ENCODE measurements around the gene FASTKD3.
A peak's percentile ranks its signal among the peaks of the same experiment; 100 is the strongest.
"Not testable (repeated sequence)": the region's sequence is repeated elsewhere in the genome, so short reads cannot be mapped to it uniquely, and the experiment has no call there.

FASTKD3 gene, protein sequence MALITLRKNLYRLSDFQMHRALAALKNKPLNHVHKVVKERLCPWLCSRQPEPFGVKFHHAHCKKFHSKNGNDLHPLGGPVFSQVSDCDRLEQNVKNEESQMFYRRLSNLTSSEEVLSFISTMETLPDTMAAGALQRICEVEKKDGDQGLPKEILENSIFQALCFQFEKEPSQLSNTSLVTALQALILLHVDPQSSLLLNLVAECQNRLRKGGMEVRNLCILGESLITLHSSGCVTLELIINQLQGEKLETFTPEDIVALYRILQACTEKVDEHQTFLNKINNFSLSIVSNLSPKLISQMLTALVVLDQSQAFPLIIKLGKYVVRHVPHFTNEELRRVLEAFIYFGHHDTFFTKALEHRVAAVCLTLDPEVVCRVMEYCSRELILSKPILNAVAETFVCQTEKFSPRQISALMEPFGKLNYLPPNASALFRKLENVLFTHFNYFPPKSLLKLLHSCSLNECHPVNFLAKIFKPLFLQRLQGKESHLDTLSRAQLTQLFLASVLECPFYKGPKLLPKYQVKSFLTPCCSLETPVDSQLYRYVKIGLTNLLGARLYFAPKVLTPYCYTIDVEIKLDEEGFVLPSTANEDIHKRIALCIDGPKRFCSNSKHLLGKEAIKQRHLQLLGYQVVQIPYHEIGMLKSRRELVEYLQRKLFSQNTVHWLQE

DNA sequence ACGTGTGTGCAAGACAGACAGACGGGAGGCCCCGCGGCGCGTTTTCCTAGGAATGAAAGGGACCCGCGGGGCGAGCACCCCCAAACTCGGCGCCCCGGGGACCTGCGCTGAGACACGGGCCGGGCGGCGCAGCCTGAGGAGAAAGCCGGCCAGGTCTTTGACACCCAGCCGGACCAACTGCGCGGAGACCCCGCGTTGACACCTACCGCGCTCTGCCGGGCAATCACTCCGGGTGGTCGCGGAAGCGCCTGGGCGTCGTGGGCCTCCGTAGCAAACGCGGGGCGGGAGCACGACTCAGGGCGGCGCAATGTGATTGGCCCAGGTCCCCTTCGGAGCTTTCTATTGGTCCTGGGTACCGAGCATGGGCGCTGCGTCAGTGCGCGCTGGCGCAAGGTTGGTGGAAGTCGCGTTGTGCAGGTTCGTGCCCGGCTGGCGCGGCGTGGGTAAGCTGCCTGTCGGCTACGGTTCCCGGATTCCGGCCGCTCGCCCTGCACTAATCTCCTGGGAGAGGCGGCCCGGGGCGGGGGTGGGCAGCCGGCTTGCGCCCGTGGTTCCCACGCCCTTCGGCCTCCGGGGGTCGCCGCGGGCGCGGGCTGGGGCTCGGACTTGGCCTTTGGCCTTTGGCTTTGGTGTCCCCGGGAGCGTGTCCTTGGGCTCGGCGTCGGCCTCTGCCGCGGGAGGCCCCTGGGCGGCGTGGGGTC lies at the start of gene FASTKD3, which contains the start of gene MTRR:
Gene FASTKD3 (minus strand): TSS at position 259 of the 701 bp plus-strand sequence. CDS start 948 bp downstream, outside the sequence.
Gene MTRR (plus strand): TSS at position 376 of the 701 bp plus-strand sequence. CDS start 1,647 bp downstream, outside the sequence.
- H3K4me3 ChIP-seq (ENCODE audit: low read length): peak within 1 kb of the TSS; percentile 95
- TF ChIP-seq ZNF274 (IDR thresholded peaks at IDR 0.05; ENCODE audit: low read depth, low read length): no peak

DNA sequence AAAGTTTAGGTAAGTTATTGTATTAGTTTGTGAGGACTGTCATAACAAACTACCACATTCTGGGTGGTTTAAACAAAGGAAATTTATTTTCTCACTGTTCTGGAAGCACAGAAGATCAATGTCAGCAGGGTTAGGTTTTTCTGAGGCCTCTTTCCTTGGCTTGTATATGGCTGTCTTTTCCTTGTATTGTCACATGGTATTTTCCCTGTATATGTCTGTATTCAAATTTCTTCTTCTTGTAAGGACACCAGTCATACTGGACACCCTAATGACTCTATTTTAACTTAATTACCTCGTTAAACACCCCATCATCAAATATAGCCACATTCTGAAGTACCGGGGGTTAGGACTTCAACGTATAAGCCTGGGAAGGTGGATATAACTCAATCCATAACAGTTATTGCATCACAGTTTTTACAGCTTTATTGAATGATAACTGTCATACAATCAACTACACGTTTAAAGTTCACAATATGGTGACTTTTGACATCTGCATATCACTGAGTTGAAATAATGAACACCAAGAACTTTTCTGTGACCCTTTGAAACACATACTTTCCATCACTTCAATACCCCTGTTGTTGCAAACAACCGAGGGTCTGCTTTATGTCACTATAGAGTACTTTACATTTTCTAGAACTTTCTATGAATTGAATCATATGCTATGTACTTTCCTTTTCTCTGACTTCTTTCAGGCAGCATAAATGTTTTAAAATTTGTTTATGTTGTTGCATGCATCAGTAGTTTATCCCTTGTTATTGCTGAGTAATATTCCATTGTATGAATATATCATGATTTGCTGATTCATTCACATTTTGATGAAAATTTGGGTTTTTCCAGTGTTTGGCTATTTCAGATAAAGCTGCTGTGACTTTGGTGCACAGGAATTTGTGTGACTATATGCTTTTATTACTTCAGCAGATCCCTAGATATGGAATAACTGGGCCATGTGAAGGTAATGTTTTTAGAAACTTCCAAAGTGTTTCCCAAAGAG lies 48.6 kb upstream of the FASTKD3 start:
- no peak for TF ChIP-seq ZNF274 (IDR thresholded peaks at IDR 0.05; ENCODE audit: low read depth, low read length)
- H3K4me3 ChIP-seq (ENCODE audit: low read length): no peak overlapping the region

GRCh38 chr5:7916171-7916804 lies 47.5 kb upstream of the FASTKD3 start:
- TF ChIP-seq ZNF274 (IDR thresholded peaks at IDR 0.05; ENCODE audit: low read depth, low read length): no peak
- H3K4me3 ChIP-seq (ENCODE audit: low read length): no peak overlapping the region

DNA sequence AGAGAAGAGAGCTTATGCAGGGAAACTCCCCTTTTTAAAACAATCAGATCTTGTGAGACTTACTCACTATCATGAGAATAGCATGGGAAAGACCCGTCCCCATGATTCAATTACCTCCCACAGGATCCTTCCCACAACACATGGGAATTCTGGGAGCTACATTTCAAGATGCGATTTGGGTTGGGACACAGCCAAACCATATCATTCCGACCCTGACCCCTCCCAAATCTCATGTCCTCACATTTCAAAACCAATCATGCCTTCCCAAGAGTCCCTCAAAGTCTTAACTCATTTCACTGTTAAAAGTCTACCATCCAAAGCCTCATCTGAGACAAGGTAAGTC lies 42.6 kb upstream of the FASTKD3 start:
- H3K4me3 ChIP-seq (ENCODE audit: low read length): not testable (repeated sequence)

- no peak for TF ChIP-seq ZNF274 (IDR thresholded peaks at IDR 0.05; ENCODE audit: low read depth, low read length)
- no peak overlapping the region for H3K4me3 ChIP-seq (ENCODE audit: low read length)
Measured at GRCh38 chr5:7910738-7911428, 42.1 kb upstream of the FASTKD3 start.

DNA sequence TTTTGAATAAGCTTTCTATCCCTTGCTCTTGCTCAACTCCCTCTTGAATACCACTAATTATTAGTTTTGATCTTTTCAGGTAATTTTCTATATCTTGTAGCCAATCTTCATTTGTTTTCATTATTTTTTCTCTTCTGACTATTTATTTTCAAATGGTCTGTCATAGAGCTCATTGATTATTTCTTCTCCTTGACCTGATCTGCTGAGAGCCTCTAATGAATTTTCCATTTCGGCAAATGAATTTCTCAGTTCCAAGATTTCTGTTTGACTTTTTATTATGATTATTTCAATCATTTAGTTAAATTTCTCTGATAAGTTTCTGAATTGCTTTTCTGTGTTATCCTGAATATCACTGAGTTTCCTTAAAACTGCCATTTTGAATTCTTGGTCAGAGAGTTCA lies 39.5 kb upstream of the FASTKD3 start:
- TF ChIP-seq ZNF274 (IDR thresholded peaks at IDR 0.05; ENCODE audit: low read depth, low read length): no peak
- no peak overlapping the region for H3K4me3 ChIP-seq (ENCODE audit: low read length)

- no peak for TF ChIP-seq ZNF274 (IDR thresholded peaks at IDR 0.05; ENCODE audit: low read depth, low read length)
Measured at GRCh38 chr5:7907612-7908011, 38.8 kb upstream of the FASTKD3 start.

GRCh38 chr5:7904170-7904569 lies 35.3 kb upstream of the FASTKD3 start:
- TF ChIP-seq ZNF274 (IDR thresholded peaks at IDR 0.05; ENCODE audit: low read depth, low read length): no peak
- no peak overlapping the region for H3K4me3 ChIP-seq (ENCODE audit: low read length)

More at GRCh38 chr5:7907612-7908011, 38.8 kb upstream of the FASTKD3 start:
- no peak overlapping the region for H3K4me3 ChIP-seq (ENCODE audit: low read length)

DNA sequence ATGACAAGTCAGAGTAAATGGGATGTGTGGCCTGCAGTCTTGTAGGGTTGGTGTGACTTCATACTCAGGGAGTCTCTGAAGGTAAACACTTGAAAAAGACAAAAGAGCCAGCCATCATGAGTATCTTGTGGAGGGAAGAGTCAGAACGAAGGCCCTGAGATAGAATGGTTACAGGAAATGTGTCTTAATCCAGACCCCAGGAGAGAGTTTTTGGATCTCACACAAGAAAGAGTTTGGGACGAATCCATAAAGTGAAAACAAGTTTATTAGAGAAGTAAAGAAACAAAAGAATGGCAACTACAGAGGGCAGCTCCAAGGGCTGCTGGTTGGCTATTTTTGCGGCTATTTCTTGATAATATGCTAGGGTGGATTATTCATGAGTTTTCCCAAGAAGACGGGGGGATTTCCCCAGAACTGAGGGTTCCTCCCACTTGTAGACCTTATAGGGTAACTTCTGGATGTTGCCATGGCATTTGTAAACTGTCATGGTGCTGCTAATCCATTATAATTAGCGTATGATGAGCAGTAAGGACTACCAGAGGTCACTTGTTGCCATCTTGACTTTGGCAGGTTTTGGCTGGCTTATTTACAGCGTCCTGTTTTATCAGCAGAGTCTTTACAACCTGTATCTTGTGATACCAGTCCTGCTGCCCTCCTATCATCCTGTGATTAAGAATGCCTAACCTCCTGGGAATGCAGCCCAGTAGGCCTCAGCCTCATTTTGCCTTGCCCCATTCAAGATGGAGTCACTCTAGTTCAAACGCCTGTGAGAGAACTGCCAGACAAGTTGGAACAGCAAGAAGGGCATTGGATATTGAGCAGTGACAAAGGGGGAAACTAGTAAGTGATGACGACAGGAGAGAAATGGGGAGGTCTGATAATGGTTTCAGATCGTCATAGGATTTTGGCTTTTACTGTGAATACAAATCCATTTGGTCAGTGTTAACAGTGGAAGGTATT lies 34.1 kb upstream of the FASTKD3 start:
- H3K4me3 ChIP-seq (ENCODE audit: low read length): no peak overlapping the region
- TF ChIP-seq ZNF274 (IDR thresholded peaks at IDR 0.05; ENCODE audit: low read depth, low read length): no peak

GRCh38 chr5:7902201-7902600 lies 33.4 kb upstream of the FASTKD3 start:
- no peak for TF ChIP-seq ZNF274 (IDR thresholded peaks at IDR 0.05; ENCODE audit: low read depth, low read length)

GRCh38 chr5:7897014-7897600 lies 28.3 kb upstream of the FASTKD3 start:
- TF ChIP-seq ZNF274 (IDR thresholded peaks at IDR 0.05; ENCODE audit: low read depth, low read length): no peak
- H3K4me3 ChIP-seq (ENCODE audit: low read length): no peak overlapping the region

More at GRCh38 chr5:7902201-7902600, 33.4 kb upstream of the FASTKD3 start:
- no peak overlapping the region for H3K4me3 ChIP-seq (ENCODE audit: low read length)
